Dendritic cell treated with granulocyte-macrophage colony-stimulating factor and Interleukin-4, amounts not matched to agents 40 ng/mL and 50 ng/mL, for 4 days (primary cell): Measurements from ENCODE around the gene ESRRB.

ENCODE experiments used
- H3K27ac Mint-ChIP-seq: one replicate; pipeline ENCODE4 v1.8.0; 2022; ENCODE audit warnings: mild to moderate bottlenecking, mixed read lengths
- H3K27me3 Mint-ChIP-seq: one replicate; pipeline ENCODE4 v1.8.0; 2022; ENCODE audit warnings: mild to moderate bottlenecking, mixed read lengths
- H3K36me3 Mint-ChIP-seq: one replicate; pipeline ENCODE4 v1.8.0; 2022; ENCODE audit warnings: low read depth, mixed read lengths
- H3K4me1 Mint-ChIP-seq: one replicate; pipeline ENCODE4 v1.8.0; 2022; ENCODE audit warnings: low read depth, mixed read lengths
- H3K4me3 Mint-ChIP-seq: one replicate; pipeline ENCODE4 v1.8.0; 2022; ENCODE audit warnings: mild to moderate bottlenecking, moderate library complexity, mixed read lengths
- H3K9me3 Mint-ChIP-seq: one replicate; pipeline ENCODE4 v1.8.0; 2022; ENCODE audit warnings: mixed read lengths
- intact Hi-C: fragments of 100-400 bp; cut with micrococcal nuclease; formaldehyde crosslinking; loops from one replicate; pipeline ENCODE4 v1.15.0; 2022

The ESRRB gene

GRCh38 chr14:76550534-76550933 is 174.6 kb downstream of the ESRRB start:
- H3K4me3 Mint-ChIP-seq, result no peak overlapping the region
- no peaks in the 10 kb centered on the region for H3K36me3 Mint-ChIP-seq
- H3K27me3 Mint-ChIP-seq, result peaks cover 2% of the 10 kb centered on the region
- H3K4me1 Mint-ChIP-seq, result no peaks in the 10 kb centered on the region
- intact Hi-C loops, result no loop called here
- no peaks in the 10 kb centered on the region for H3K9me3 Mint-ChIP-seq
- no peak overlapping the region for H3K27ac Mint-ChIP-seq

- no peak overlapping the region for H3K4me3 Mint-ChIP-seq
- no peak overlapping the region for H3K27ac Mint-ChIP-seq
- intact Hi-C loops, result no loop called here
- H3K9me3 Mint-ChIP-seq, result no peaks in the 10 kb centered on the region
- H3K27me3 Mint-ChIP-seq, result peaks cover 7% of the 10 kb centered on the region
- no peaks in the 10 kb centered on the region for H3K36me3 Mint-ChIP-seq
- H3K4me1 Mint-ChIP-seq, result no peaks in the 10 kb centered on the region
These were observed 175.2 kb downstream of the ESRRB start for GRCh38 chr14:76551116-76551515.
